Neuron (in vitro differentiated cells): ENCODE measurements around the gene MMP28.

Experiments
- H2AFZ ChIP-seq: one replicate; pipeline ENCODE4 v1.6.1; 2013; ENCODE audit warnings: low read depth, mild to moderate bottlenecking, inconsistent platforms, low read length, moderate library complexity
- H3K27me3 ChIP-seq: one replicate; pipeline ENCODE4 v1.6.1; 2013; ENCODE audit warnings: low read length; ENCODE audit not compliant: insufficient read depth
- H3K36me3 ChIP-seq: one replicate; pipeline ENCODE4 v1.6.1; 2013; ENCODE audit warnings: low read length; ENCODE audit not compliant: insufficient read depth
- H3K4me1 ChIP-seq: one replicate; pipeline ENCODE4 v1.6.1; 2013; ENCODE audit warnings: low read length; ENCODE audit not compliant: insufficient read depth
- H3K4me3 ChIP-seq: 2 replicates; pipeline ENCODE4 v1.5.1; 2013; ENCODE audit warnings: mild to moderate bottlenecking, low read length, moderate library complexity
- H3K9me3 ChIP-seq: one replicate; pipeline ENCODE4 v1.6.1; 2013; ENCODE audit warnings: low read length

Gene MMP28

GRCh38 chr17:35730400-35731005, 64.9 kb downstream of the MMP28 start:
- no peak overlapping the region for H3K4me3 ChIP-seq
- H3K27me3 ChIP-seq = no peaks in the 10 kb centered on the region
- H3K36me3 ChIP-seq = peaks cover 14% of the 10 kb centered on the region
- peaks cover 15% of the 10 kb centered on the region for H3K4me1 ChIP-seq
- no peak overlapping the region for H2AFZ ChIP-seq
- no peaks in the 10 kb centered on the region for H3K9me3 ChIP-seq

GRCh38 chr17:35729405-35729833, 66.0 kb downstream of the MMP28 start:
- Histone ChIP-seq H3K9me3 (no peaks in the 10 kb centered on the region), H3K27me3 (no peaks in the 10 kb centered on the region), H2AFZ (no peak overlapping the region), H3K4me1 (peaks cover 15% of the 10 kb centered on the region), H3K36me3 (peaks cover 23% of the 10 kb centered on the region), H3K4me3 (no peak overlapping the region)

GRCh38 chr17:35728551-35728950, 66.9 kb downstream of the MMP28 start:
- Histone ChIP-seq H3K4me3 (no peak overlapping the region), H3K9me3 (no peaks in the 10 kb centered on the region), H3K36me3 (peaks cover 32% of the 10 kb centered on the region), H3K27me3 (no peaks in the 10 kb centered on the region), H3K4me1 (peaks cover 15% of the 10 kb centered on the region), H2AFZ (no peak overlapping the region)

GRCh38 chr17:35727635-35728034, 67.8 kb downstream of the MMP28 start:
- Histone ChIP-seq H3K4me3 (no peak overlapping the region), H3K36me3 (peaks cover 40% of the 10 kb centered on the region), H2AFZ (no peak overlapping the region), H3K9me3 (no peaks in the 10 kb centered on the region), H3K27me3 (no peaks in the 10 kb centered on the region), H3K4me1 (peaks cover 15% of the 10 kb centered on the region)

GRCh38 chr17:35726953-35727460, 68.4 kb downstream of the MMP28 start:
- Histone ChIP-seq H3K4me3 (no peak overlapping the region), H2AFZ (no peak overlapping the region), H3K36me3 (peaks cover 40% of the 10 kb centered on the region), H3K9me3 (no peaks in the 10 kb centered on the region), H3K27me3 (no peaks in the 10 kb centered on the region), H3K4me1 (peaks cover 10% of the 10 kb centered on the region)

- Histone ChIP-seq H2AFZ (no peak overlapping the region), H3K9me3 (no peaks in the 10 kb centered on the region), H3K4me3 (no peak overlapping the region), H3K27me3 (no peaks in the 10 kb centered on the region), H3K36me3 (peaks cover 40% of the 10 kb centered on the region), H3K4me1 (peaks cover 9% of the 10 kb centered on the region)
Observed at GRCh38 chr17:35726127-35726952, 69.1 kb downstream of the MMP28 start.

- H3K36me3 ChIP-seq = peaks cover 40% of the 10 kb centered on the region
- H3K4me1 ChIP-seq = peaks cover 4% of the 10 kb centered on the region
Observed at GRCh38 chr17:35725802-35726126, 69.7 kb downstream of the MMP28 start.

GRCh38 chr17:35725058-35725457, 70.4 kb downstream of the MMP28 start:
- Histone ChIP-seq H3K9me3 (no peaks in the 10 kb centered on the region), H3K4me3 (no peak overlapping the region), H2AFZ (no peak overlapping the region), H3K36me3 (peaks cover 40% of the 10 kb centered on the region), H3K4me1 (peaks cover 3% of the 10 kb centered on the region), H3K27me3 (no peaks in the 10 kb centered on the region)

More at GRCh38 chr17:35725802-35726126, 69.7 kb downstream of the MMP28 start:
- Histone ChIP-seq H3K4me3 (no peak overlapping the region), H3K27me3 (no peaks in the 10 kb centered on the region), H3K9me3 (no peaks in the 10 kb centered on the region), H2AFZ (no peak overlapping the region)

GRCh38 chr17:35723735-35724134, 71.7 kb downstream of the MMP28 start:
- no peak overlapping the region for H2AFZ ChIP-seq
- peaks cover 45% of the 10 kb centered on the region for H3K36me3 ChIP-seq
- no peaks in the 10 kb centered on the region for H3K9me3 ChIP-seq
- H3K27me3 ChIP-seq = no peaks in the 10 kb centered on the region
- H3K4me1 ChIP-seq = no peaks in the 10 kb centered on the region
- H3K4me3 ChIP-seq = no peak overlapping the region

- Histone ChIP-seq H3K9me3 (no peaks in the 10 kb centered on the region), H3K27me3 (no peaks in the 10 kb centered on the region), H2AFZ (no peak overlapping the region), H3K4me3 (no peak overlapping the region), H3K4me1 (peaks cover 35% of the 10 kb centered on the region), H3K36me3 (peaks cover 21% of the 10 kb centered on the region)
Observed at GRCh38 chr17:35717475-35717874, 78.0 kb downstream of the MMP28 start.

GRCh38 chr17:35716897-35717465, 78.5 kb downstream of the MMP28 start:
- no peak overlapping the region for H3K4me3 ChIP-seq
- H3K27me3 ChIP-seq = no peaks in the 10 kb centered on the region
- no peaks in the 10 kb centered on the region for H3K9me3 ChIP-seq
- no peak overlapping the region for H2AFZ ChIP-seq
- H3K36me3 ChIP-seq = peaks cover 21% of the 10 kb centered on the region
- H3K4me1 ChIP-seq = peaks cover 35% of the 10 kb centered on the region

- Histone ChIP-seq H3K9me3 (no peaks in the 10 kb centered on the region), H3K4me1 (peaks cover 35% of the 10 kb centered on the region), H2AFZ (no peak overlapping the region), H3K27me3 (no peaks in the 10 kb centered on the region), H3K4me3 (no peak overlapping the region), H3K36me3 (peaks cover 22% of the 10 kb centered on the region)
Observed at GRCh38 chr17:35716173-35716572, 79.3 kb downstream of the MMP28 start.
